Measurements from ENCODE around the gene KLHL29.

- TF ChIP-seq TAF1 (IDR thresholded peaks at IDR 0.05; ENCODE audit: borderline replicate concordance, low read depth, low read length), result no peak
- no peak for TF ChIP-seq POLR2AphosphoS5 (IDR thresholded peaks at IDR 0.05; ENCODE audit: low read length)
- no peak for TF ChIP-seq JUND (IDR thresholded peaks at IDR 0.05; ENCODE audit: low read depth, low read length)
- TF ChIP-seq SPI1 (IDR thresholded peaks at IDR 0.05; ENCODE audit: borderline replicate concordance, insufficient read depth, low read depth, low read length), result no peak
- no peak for TF ChIP-seq GABPA (IDR thresholded peaks at IDR 0.05; ENCODE audit: low read depth)
- TF ChIP-seq CTCF (IDR thresholded peaks at IDR 0.05 in 2 of 3, conservative IDR thresholded peaks at IDR 0.05 in 1 of 3; ENCODE audit: control insufficient read depth in 2 of 3, extremely low read depth in 1 of 3, insufficient read depth in 1 of 3, low read depth in 3 of 3, low read length in 3 of 3), result no peak
- TF ChIP-seq NR2F1 (conservative IDR thresholded peaks at IDR 0.05), result no peak
Measured at GRCh38 chr2:23483791-23484190, 98.8 kb downstream of the KLHL29 start.
